ENCODE measurements around the gene PRCD. TPM values are rescaled to one million over a fixed set of nuclear protein-coding genes. Genes with fewer than 3 reads are reported as not detected.
"Not testable (repeated sequence)": the region's sequence is repeated elsewhere in the genome, so short reads cannot be mapped to it uniquely, and the experiment has no call there.

The PRCD gene
- total RNA-seq, 1 donor: 2.2 TPM

GRCh38 chr17:76560036-76560876 is 20.4 kb downstream of the PRCD start:
- DNase-seq (ENCODE audit: low read depth): no peak
- TF ChIP-seq CTCF (IDR thresholded peaks at IDR 0.05; ENCODE audit: insufficient read depth, low read depth, low read length): no peak
- H3K4me3 ChIP-seq (ENCODE audit: low read depth, low read length): no peak overlapping the region

GRCh38 chr17:76560877-76561221 is 21.0 kb downstream of the PRCD start:
- no peak overlapping the region for H3K4me3 ChIP-seq (ENCODE audit: low read depth, low read length)
- TF ChIP-seq CTCF (IDR thresholded peaks at IDR 0.05; ENCODE audit: insufficient read depth, low read depth, low read length): no peak
- DNase-seq (ENCODE audit: low read depth): peak; percentile 33

GRCh38 chr17:76561332-76561731 is 21.5 kb downstream of the PRCD start:
- peak overlapping the region; percentile 18 for H3K4me3 ChIP-seq (ENCODE audit: low read depth, low read length)
- peak; percentile 85 for DNase-seq (ENCODE audit: low read depth)
- TF ChIP-seq CTCF (IDR thresholded peaks at IDR 0.05; ENCODE audit: insufficient read depth, low read depth, low read length): no peak

DNA sequence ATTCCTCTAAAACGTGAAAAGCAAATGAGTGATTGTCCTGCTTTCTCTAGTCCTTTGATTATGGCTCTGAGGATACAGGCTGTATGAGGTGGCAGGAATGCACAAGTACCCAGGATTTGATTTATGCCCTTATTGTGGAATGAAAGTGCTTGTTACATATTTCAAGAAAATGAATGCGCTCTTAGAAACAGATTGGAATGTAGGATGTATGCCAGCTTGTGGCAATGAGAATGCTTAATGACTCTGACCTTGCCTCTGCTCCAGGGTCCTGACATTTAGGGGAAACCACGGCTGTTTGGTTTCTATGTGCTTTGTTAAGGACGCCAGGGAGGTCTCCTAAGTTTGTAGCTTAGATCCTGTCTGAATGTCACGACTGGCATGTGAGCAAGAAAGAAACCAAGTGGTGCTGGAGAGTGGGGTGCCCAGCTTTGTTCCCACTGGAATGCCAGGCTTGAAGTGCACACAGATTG is 22.0 kb downstream of the PRCD start:
- TF ChIP-seq CTCF (IDR thresholded peaks at IDR 0.05; ENCODE audit: insufficient read depth, low read depth, low read length): no peak
- peak overlapping the region; percentile 13 for H3K4me3 ChIP-seq (ENCODE audit: low read depth, low read length)
- DNase-seq (ENCODE audit: low read depth): peak; percentile 29

GRCh38 chr17:76562734-76563148 is 22.9 kb downstream of the PRCD start:
- TF ChIP-seq CTCF (IDR thresholded peaks at IDR 0.05; ENCODE audit: insufficient read depth, low read depth, low read length): no peak
- peak; percentile 92 for DNase-seq (ENCODE audit: low read depth)
- H3K4me3 ChIP-seq (ENCODE audit: low read depth, low read length): no peak overlapping the region

GRCh38 chr17:76563359-76563758 is 23.5 kb downstream of the PRCD start:
- not testable (repeated sequence) for DNase-seq (ENCODE audit: low read depth); H3K4me3 ChIP-seq (ENCODE audit: low read depth, low read length)

DNA sequence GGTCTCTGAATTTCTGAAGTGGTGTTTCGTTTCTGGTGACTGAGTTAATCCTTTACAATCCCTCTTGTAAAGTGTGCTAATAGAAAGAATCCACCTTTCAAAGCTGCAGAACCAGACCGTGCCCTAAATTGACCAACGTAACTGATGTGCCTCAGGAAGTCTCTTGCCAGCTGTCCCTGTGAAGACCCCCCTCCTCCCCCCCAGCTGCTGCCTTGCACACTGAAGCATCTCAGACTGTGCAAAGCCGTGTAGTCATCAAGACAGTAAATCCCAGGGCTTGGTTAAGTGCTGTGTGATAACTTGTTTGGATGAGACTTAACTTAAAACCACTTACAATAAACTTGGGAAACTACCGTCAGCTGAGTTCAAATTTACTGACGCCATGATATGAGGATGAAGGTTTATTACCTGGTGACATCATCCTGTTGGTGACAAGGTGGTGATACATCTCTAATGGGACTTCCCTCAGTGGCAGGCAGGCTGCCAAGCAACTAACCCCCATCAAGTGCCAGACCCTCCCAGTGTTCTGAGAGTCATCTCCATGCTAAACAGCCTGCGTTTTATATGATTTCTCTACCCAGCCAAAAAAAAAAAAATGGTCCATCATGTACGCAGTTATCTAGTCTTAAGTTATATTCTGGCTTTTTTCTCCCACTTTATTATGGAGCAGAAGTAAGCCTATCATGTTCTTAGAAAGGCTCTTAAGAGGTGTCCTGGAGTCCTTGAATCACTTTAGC is 25.3 kb downstream of the PRCD start:
- DNase-seq (ENCODE audit: low read depth): peak; percentile 94
- H3K4me3 ChIP-seq (ENCODE audit: low read depth, low read length): not testable (repeated sequence)

All from fibroblast of villous mesenchyme (primary cell).